IPS DF 6.9 (cell line): ENCODE measurements around the gene BNC2.

Experiments used
- DNase-seq: peaks from one replicate; pipeline ENCODE4 v3.0.0-alpha.2; 2013; ENCODE audit warnings: low read depth, low spot score
- H3K27ac ChIP-seq: one replicate; pipeline ENCODE4 v1.5.1; 2013; ENCODE audit warnings: low read length, control low read depth
- H3K27me3 ChIP-seq: 2 replicates; pipeline ENCODE4 v1.6.1; 2013; ENCODE audit warnings: mild to moderate bottlenecking, low read length; ENCODE audit not compliant: control insufficient read depth, insufficient read depth
- H3K36me3 ChIP-seq: 2 replicates; pipeline ENCODE4 v1.6.1; 2013; ENCODE audit warnings: low read length; ENCODE audit not compliant: control insufficient read depth, insufficient read depth
- H3K4me1 ChIP-seq: 2 replicates; pipeline ENCODE4 v1.6.1; 2013; ENCODE audit warnings: low read length; ENCODE audit not compliant: control insufficient read depth, insufficient read depth
- H3K4me3 ChIP-seq: 2 replicates; pipeline ENCODE4 v1.5.1; 2013; ENCODE audit warnings: mild to moderate bottlenecking, low read length
- H3K9me3 ChIP-seq: 2 replicates; pipeline ENCODE4 v1.6.1; 2013; ENCODE audit warnings: low read length, inconsistent platforms; ENCODE audit not compliant: control insufficient read depth, insufficient read depth
- WGBS: extraction: QIAGEN DNeasy Blood & Tissue Kit; methylation state at CpG from one replicate; pipeline ENCODE4 v1.1.7; 2013; ENCODE audit warnings: mixed read lengths, missing lambda C conversion rate; ENCODE audit not compliant: insufficient read length, insufficient coverage; 5-methylcytosine and 5-hydroxymethylcytosine counted together

Gene BNC2

DNA sequence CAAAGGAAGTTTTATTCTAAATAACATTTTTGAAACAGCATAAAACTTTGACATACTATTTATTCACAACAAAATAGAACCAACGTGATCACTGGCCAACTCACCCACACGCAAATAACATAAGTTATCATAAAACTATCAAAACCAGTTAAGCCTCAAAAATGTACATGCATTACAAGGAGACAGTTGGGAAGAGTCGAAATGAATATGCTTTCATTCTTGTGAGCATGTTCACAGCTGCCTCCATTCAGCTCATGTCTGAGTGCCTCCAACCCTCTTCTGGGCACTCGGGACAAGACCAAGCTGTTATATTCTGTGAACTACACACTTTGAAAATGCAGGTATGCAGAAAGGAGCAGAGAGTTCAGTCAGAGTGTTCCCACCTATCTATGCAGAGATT, 284.9 kb downstream of the BNC2 start:
- no peaks in the 10 kb centered on the region; the same call in 1 of the 2 replicates for H3K4me1 ChIP-seq

DNA sequence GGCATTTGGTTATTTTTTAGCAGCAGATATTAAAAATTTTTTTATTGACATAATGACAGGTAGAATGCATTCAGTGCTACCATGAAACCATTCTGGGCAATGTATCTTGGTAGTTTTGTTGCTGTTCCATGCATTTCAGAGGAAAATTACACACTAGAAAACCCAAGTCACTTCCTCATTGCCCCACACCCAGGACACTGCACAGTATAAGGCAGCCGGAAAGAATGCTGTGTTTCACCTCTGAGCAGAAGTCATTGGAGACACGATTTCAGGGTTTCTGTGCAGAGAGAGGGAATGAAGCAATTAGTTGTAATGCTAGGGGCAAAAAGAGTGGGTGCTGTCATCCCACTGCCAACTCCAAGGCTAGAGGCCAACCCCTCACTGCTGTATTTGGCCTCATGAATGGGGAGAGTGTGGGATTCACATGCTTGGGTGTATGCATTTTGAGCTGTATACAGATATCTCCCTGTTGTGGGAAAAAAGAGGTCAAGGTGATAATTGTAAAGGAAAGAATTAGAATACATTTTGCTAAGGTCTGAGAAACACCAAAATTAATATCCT, 290.5 kb downstream of the BNC2 start:
- Histone ChIP-seq H3K4me3 (no peak overlapping the region), H3K9me3 (no peaks in the 10 kb centered on the region), H3K36me3 (0 out of 2 replicates have a peak, but pooled peaks cover 3% of the 10 kb centered on the region), H3K27me3 (no peaks in the 10 kb centered on the region), H3K27ac (no peak overlapping the region), H3K4me1 (no peaks in the 10 kb centered on the region; the same call in 1 of the 2 replicates)
- DNase-seq: no peak
- no CpG with 5 or more reads among the region's 2 CpGs for WGBS

More for the DNA sequence above, 284.9 kb downstream of the BNC2 start:
- Histone ChIP-seq H3K27ac (no peak overlapping the region), H3K36me3 (0 out of 2 replicates have a peak, but pooled peaks cover 3% of the 10 kb centered on the region), H3K4me3 (no peak overlapping the region), H3K9me3 (no peaks in the 10 kb centered on the region), H3K27me3 (no peaks in the 10 kb centered on the region)
- no CpG with 5 or more reads among the region's 4 CpGs for WGBS
- DNase-seq: no peak

- no peaks in the 10 kb centered on the region for H3K36me3 ChIP-seq
- no peaks in the 10 kb centered on the region for H3K9me3 ChIP-seq
- H3K4me1 ChIP-seq: no peaks in the 10 kb centered on the region; the same call in 1 of the 2 replicates
- no peak overlapping the region for H3K27ac ChIP-seq
- WGBS: no CpG with 5 or more reads among the region's 3 CpGs
- DNase-seq: no peak
- no peak overlapping the region for H3K4me3 ChIP-seq
- no peaks in the 10 kb centered on the region for H3K27me3 ChIP-seq
Measured at GRCh38 chr9:16575986-16576245, 294.6 kb downstream of the BNC2 start.

GRCh38 chr9:16575142-16575985, 295.1 kb downstream of the BNC2 start:
- H3K27ac ChIP-seq: no peak overlapping the region
- DNase-seq: no peak

GRCh38 chr9:16572005-16572734, 298.3 kb downstream of the BNC2 start:
- no peaks in the 10 kb centered on the region for H3K9me3 ChIP-seq
- H3K36me3 ChIP-seq: no peaks in the 10 kb centered on the region
- H3K4me1 ChIP-seq: no peaks in the 10 kb centered on the region; the same call in 1 of the 2 replicates
- no peak overlapping the region for H3K27ac ChIP-seq
- H3K27me3 ChIP-seq: no peaks in the 10 kb centered on the region
- DNase-seq: no peak
- H3K4me3 ChIP-seq: no peak overlapping the region
- WGBS: no CpG with 5 or more reads among the region's 5 CpGs

More at GRCh38 chr9:16575142-16575985, 295.1 kb downstream of the BNC2 start:
- WGBS: no CpG with 5 or more reads among the region's 11 CpGs
- no peaks in the 10 kb centered on the region for H3K9me3 ChIP-seq
- H3K4me3 ChIP-seq: no peak overlapping the region
- H3K4me1 ChIP-seq: no peaks in the 10 kb centered on the region; the same call in 1 of the 2 replicates
- no peaks in the 10 kb centered on the region for H3K36me3 ChIP-seq
- H3K27me3 ChIP-seq: no peaks in the 10 kb centered on the region

GRCh38 chr9:16571127-16571802, 299.2 kb downstream of the BNC2 start:
- no peak for DNase-seq
- H3K36me3 ChIP-seq: no peaks in the 10 kb centered on the region
- WGBS: no CpG with 5 or more reads among the region's 7 CpGs
- H3K4me1 ChIP-seq: no peaks in the 10 kb centered on the region; the same call in 1 of the 2 replicates
- no peak overlapping the region for H3K4me3 ChIP-seq
- no peak overlapping the region for H3K27ac ChIP-seq
- no peaks in the 10 kb centered on the region for H3K27me3 ChIP-seq
- H3K9me3 ChIP-seq: no peaks in the 10 kb centered on the region

DNA sequence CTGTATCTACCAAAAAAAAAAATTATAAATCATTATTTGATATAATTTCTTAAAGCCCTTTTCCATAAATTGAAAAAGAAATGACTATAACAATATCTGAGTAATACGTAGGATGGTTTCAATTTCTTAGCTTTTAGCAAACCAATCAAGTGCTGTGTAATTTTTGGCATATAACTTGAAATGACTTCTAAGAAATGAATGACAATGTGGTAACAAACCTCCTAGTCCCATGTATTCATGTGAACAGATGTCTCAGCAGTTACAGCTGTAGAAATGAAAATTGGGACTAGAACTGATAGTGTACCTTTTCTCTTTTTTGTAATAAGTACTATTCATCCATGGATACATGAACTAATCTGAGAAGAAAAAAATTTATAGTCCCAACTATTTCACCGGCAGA, 307.0 kb downstream of the BNC2 start:
- DNase-seq: no peak
- Histone ChIP-seq H3K9me3 (no peaks in the 10 kb centered on the region), H3K4me3 (no peak overlapping the region), H3K27me3 (no peaks in the 10 kb centered on the region), H3K27ac (no peak overlapping the region), H3K4me1 (no peaks in the 10 kb centered on the region), H3K36me3 (no peaks in the 10 kb centered on the region)
- no CpG with 5 or more reads among the region's 2 CpGs for WGBS

- no peak for DNase-seq
- WGBS: no CpG with 5 or more reads among the region's 4 CpGs
Measured at GRCh38 chr9:16561121-16561520, 309.3 kb downstream of the BNC2 start.

DNA sequence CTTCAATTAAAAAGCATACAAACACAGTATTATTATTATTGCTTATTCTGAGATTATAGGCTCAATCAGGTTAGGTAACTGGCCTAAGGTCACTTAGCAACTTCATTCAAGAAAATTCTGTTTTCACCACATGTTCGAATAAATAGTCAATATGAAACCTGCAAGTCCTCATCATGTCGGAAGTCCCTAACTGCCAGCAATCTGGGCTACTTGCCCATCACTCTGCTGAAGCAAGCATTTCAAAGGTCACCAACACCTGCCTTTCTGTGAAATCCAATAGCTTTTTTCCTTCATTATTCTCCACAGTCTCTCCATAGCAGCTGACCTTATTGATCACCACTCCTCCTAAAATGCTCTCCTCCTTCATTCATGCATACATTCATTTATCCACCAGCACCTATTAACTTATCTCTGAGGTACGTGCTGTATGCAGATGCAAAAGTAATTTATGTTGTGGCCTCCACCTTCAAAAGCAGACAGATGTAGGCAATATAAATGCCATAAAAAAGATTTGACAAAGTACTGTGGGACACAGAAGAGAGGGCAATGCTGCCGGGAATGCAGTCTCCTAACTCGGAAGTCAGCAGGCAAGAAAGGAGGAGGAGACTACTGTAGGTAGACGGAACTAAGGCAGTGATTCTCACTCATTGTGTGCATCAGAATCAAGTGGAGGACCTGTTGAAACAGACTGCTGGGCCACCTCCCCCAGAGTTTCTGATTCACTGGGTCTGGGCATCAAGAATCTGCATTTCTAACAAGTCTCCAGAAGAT, 310.9 kb downstream of the BNC2 start:
- DNase-seq: no peak
- no CpG with 5 or more reads among the region's 6 CpGs for WGBS
- Histone ChIP-seq H3K9me3 (no peaks in the 10 kb centered on the region), H3K36me3 (no peaks in the 10 kb centered on the region), H3K4me1 (no peaks in the 10 kb centered on the region), H3K4me3 (no peak overlapping the region), H3K27ac (no peak overlapping the region), H3K27me3 (no peaks in the 10 kb centered on the region)

More at GRCh38 chr9:16561121-16561520, 309.3 kb downstream of the BNC2 start:
- no peaks in the 10 kb centered on the region for H3K27me3 ChIP-seq
- no peaks in the 10 kb centered on the region for H3K36me3 ChIP-seq
- no peak overlapping the region for H3K4me3 ChIP-seq
- H3K4me1 ChIP-seq: no peaks in the 10 kb centered on the region
- H3K27ac ChIP-seq: no peak overlapping the region
- H3K9me3 ChIP-seq: no peaks in the 10 kb centered on the region
